Memory B cell (primary cell): ENCODE measurements around the gene GRM1.

ENCODE experiments used
- ATAC-seq: fragments of 150-1000 bp; cut with Tn5 transposase; 2 replicates; pipeline ENCODE4 v1.10.0; 2021; ENCODE audit warnings: low read depth, mild to moderate bottlenecking, moderate library complexity
- DNase-seq, 2 donors: peaks; one replicate each; pipeline ENCODE4 v3.0.0; 2022; ENCODE audit warnings: low spot score in 2 of 2
- H3K27ac Mint-ChIP-seq: one replicate; pipeline ENCODE4 v1.8.0; 2022; ENCODE audit warnings: mild to moderate bottlenecking, moderate library complexity, mixed read lengths
- H3K27me3 Mint-ChIP-seq: one replicate; pipeline ENCODE4 v1.8.0; 2022; ENCODE audit warnings: mixed read lengths
- H3K36me3 Mint-ChIP-seq: one replicate; pipeline ENCODE4 v1.8.0; 2022; ENCODE audit warnings: mild to moderate bottlenecking, mixed read lengths
- H3K4me1 Mint-ChIP-seq: one replicate; pipeline ENCODE4 v1.8.0; 2022; ENCODE audit warnings: mixed read lengths
- H3K4me3 Mint-ChIP-seq: one replicate; pipeline ENCODE4 v1.8.0; 2022; ENCODE audit warnings: mild to moderate bottlenecking, moderate library complexity, mixed read lengths
- H3K9me3 Mint-ChIP-seq: one replicate; pipeline ENCODE4 v1.8.0; 2022; ENCODE audit warnings: mixed read lengths

GRM1 gene

GRCh38 chr6:146352163-146352562, 323.3 kb downstream of the GRM1 start:
- no peaks in the 10 kb centered on the region for H3K9me3 Mint-ChIP-seq
- no peaks in the 10 kb centered on the region for H3K36me3 Mint-ChIP-seq
- DNase-seq (no peak), ATAC-seq (no peak)
- no peak overlapping the region for H3K4me3 Mint-ChIP-seq
- H3K27me3 Mint-ChIP-seq, result no peaks in the 10 kb centered on the region
- no peaks in the 10 kb centered on the region for H3K4me1 Mint-ChIP-seq
- no peak overlapping the region for H3K27ac Mint-ChIP-seq

GRCh38 chr6:146354451-146354850, 325.6 kb downstream of the GRM1 start:
- no peaks in the 10 kb centered on the region for H3K36me3 Mint-ChIP-seq
- H3K4me1 Mint-ChIP-seq, result no peaks in the 10 kb centered on the region
- no peaks in the 10 kb centered on the region for H3K27me3 Mint-ChIP-seq
- ATAC-seq, result no peak
- H3K9me3 Mint-ChIP-seq, result no peaks in the 10 kb centered on the region
- DNase-seq, result no peak
- H3K4me3 Mint-ChIP-seq, result no peak overlapping the region
- no peak overlapping the region for H3K27ac Mint-ChIP-seq

- DNase-seq, result no peak
- Mint-ChIP-seq H3K27ac (no peak overlapping the region), H3K27me3 (no peaks in the 10 kb centered on the region), H3K9me3 (no peaks in the 10 kb centered on the region), H3K36me3 (no peaks in the 10 kb centered on the region), H3K4me1 (no peaks in the 10 kb centered on the region), H3K4me3 (no peak overlapping the region)
- no peak for ATAC-seq
These were observed 326.7 kb downstream of the GRM1 start for GRCh38 chr6:146355521-146356100.

GRCh38 chr6:146357578-146358430, 328.9 kb downstream of the GRM1 start:
- no peak overlapping the region for H3K27ac Mint-ChIP-seq
- ATAC-seq (no peak), DNase-seq (no peak)

GRCh38 chr6:146358431-146359046, 329.7 kb downstream of the GRM1 start:
- Mint-ChIP-seq H3K4me3 (no peak overlapping the region), H3K36me3 (no peaks in the 10 kb centered on the region), H3K27me3 (no peaks in the 10 kb centered on the region), H3K4me1 (no peaks in the 10 kb centered on the region), H3K9me3 (no peaks in the 10 kb centered on the region), H3K27ac (no peak overlapping the region)
- DNase-seq (no peak), ATAC-seq (no peak)

More at GRCh38 chr6:146357578-146358430, 328.9 kb downstream of the GRM1 start:
- Mint-ChIP-seq H3K4me3 (no peak overlapping the region), H3K27me3 (no peaks in the 10 kb centered on the region), H3K4me1 (no peaks in the 10 kb centered on the region), H3K9me3 (no peaks in the 10 kb centered on the region), H3K36me3 (no peaks in the 10 kb centered on the region)

GRCh38 chr6:146359131-146359530, 330.3 kb downstream of the GRM1 start:
- H3K36me3 Mint-ChIP-seq, result no peaks in the 10 kb centered on the region
- H3K27ac Mint-ChIP-seq, result no peak overlapping the region
- H3K27me3 Mint-ChIP-seq, result no peaks in the 10 kb centered on the region
- no peaks in the 10 kb centered on the region for H3K4me1 Mint-ChIP-seq
- H3K4me3 Mint-ChIP-seq, result no peak overlapping the region
- ATAC-seq (no peak), DNase-seq (no peak)
- H3K9me3 Mint-ChIP-seq, result no peaks in the 10 kb centered on the region

GRCh38 chr6:146361128-146361924, 332.5 kb downstream of the GRM1 start:
- no peak overlapping the region for H3K4me3 Mint-ChIP-seq
- H3K4me1 Mint-ChIP-seq, result no peaks in the 10 kb centered on the region
- no peaks in the 10 kb centered on the region for H3K36me3 Mint-ChIP-seq
- no peaks in the 10 kb centered on the region for H3K9me3 Mint-ChIP-seq
- DNase-seq, result no peak
- ATAC-seq, result no peak
- H3K27me3 Mint-ChIP-seq, result no peaks in the 10 kb centered on the region
- no peak overlapping the region for H3K27ac Mint-ChIP-seq

GRCh38 chr6:146363838-146364607, 335.2 kb downstream of the GRM1 start:
- ATAC-seq (no peak), DNase-seq (no peak)
- no peaks in the 10 kb centered on the region for H3K9me3 Mint-ChIP-seq
- no peaks in the 10 kb centered on the region for H3K4me1 Mint-ChIP-seq
- H3K36me3 Mint-ChIP-seq, result no peaks in the 10 kb centered on the region
- H3K27me3 Mint-ChIP-seq, result no peaks in the 10 kb centered on the region
- no peak overlapping the region for H3K4me3 Mint-ChIP-seq
- H3K27ac Mint-ChIP-seq, result no peak overlapping the region

- ATAC-seq, result no peak
These were observed 336.1 kb downstream of the GRM1 start for GRCh38 chr6:146364816-146365594.

GRCh38 chr6:146367061-146367460, 338.2 kb downstream of the GRM1 start:
- Mint-ChIP-seq H3K9me3 (peaks cover 4% of the 10 kb centered on the region), H3K27ac (no peak overlapping the region), H3K4me3 (no peak overlapping the region), H3K4me1 (no peaks in the 10 kb centered on the region), H3K27me3 (no peaks in the 10 kb centered on the region), H3K36me3 (no peaks in the 10 kb centered on the region)
- ATAC-seq (no peak), DNase-seq (no peak)

More at GRCh38 chr6:146364816-146365594, 336.1 kb downstream of the GRM1 start:
- Mint-ChIP-seq H3K27ac (no peak overlapping the region), H3K36me3 (no peaks in the 10 kb centered on the region), H3K4me3 (no peak overlapping the region), H3K27me3 (no peaks in the 10 kb centered on the region), H3K9me3 (no peaks in the 10 kb centered on the region), H3K4me1 (no peaks in the 10 kb centered on the region)
- no peak for DNase-seq

GRCh38 chr6:146369866-146370265, 341.0 kb downstream of the GRM1 start:
- Mint-ChIP-seq H3K36me3 (no peaks in the 10 kb centered on the region), H3K4me3 (no peak overlapping the region), H3K27me3 (no peaks in the 10 kb centered on the region), H3K27ac (no peak overlapping the region), H3K4me1 (no peaks in the 10 kb centered on the region), H3K9me3 (peaks cover 5% of the 10 kb centered on the region)
- DNase-seq, result no peak
- ATAC-seq, result no peak

- Mint-ChIP-seq H3K27me3 (no peaks in the 10 kb centered on the region), H3K4me1 (no peaks in the 10 kb centered on the region), H3K9me3 (peaks cover 5% of the 10 kb centered on the region), H3K4me3 (no peak overlapping the region), H3K36me3 (no peaks in the 10 kb centered on the region), H3K27ac (no peak overlapping the region)
- DNase-seq, result no peak
- no peak for ATAC-seq
These were observed 352.6 kb downstream of the GRM1 start for GRCh38 chr6:146381486-146381885.
